Esophagus squamous epithelium (tissue), 4 donors: Measurements from ENCODE around the gene TDRD9.

Experiments used
- CTCF ChIP-seq, 6 experiments: fragments of 450-650 bp in 4 of 6; fragments of 200-600 bp in 2 of 6; sonication (generic) in 2 of 6; IDR thresholded peaks; one replicate each; pipeline ENCODE4 v1.5.1; 2016 to 2019; ENCODE audit warnings: antibody characterized with exemption in 6 of 6, mild to moderate bottlenecking in 4 of 6, moderate library complexity in 4 of 6
- POLR2A ChIP-seq, 4 donors: fragments of 450-650 bp; IDR thresholded peaks; one replicate each; pipeline ENCODE4 v1.6.1; 2017; ENCODE audit warnings: antibody characterized with exemption in 4 of 4, mild to moderate bottlenecking in 4 of 4, moderate library complexity in 3 of 4

GRCh38 chr14:103889313-103890051, 38.8 kb upstream of the TDRD9 start:
- TF ChIP-seq CTCF (IDR thresholded peaks at IDR 0.05) = no peak
- no peak for TF ChIP-seq POLR2A (IDR thresholded peaks at IDR 0.05)
